AG08395 (cell line): ENCODE data around the gene CSTPP1.

Source experiments
- DNase-seq: peaks from one replicate; pipeline ENCODE4 v3.0.0; 2012; ENCODE audit warnings: mixed read lengths, low spot score

Gene CSTPP1

GRCh38 chr11:47161134-47161854 is 224.7 kb downstream of the CSTPP1 start:
- DNase-seq, result peak; percentile 88

GRCh38 chr11:47161890-47162289 is 225.3 kb downstream of the CSTPP1 start:
- DNase-seq, result no peak

GRCh38 chr11:47162426-47162825 is 225.9 kb downstream of the CSTPP1 start:
- DNase-seq, result no peak

GRCh38 chr11:47163193-47163592 is 226.6 kb downstream of the CSTPP1 start:
- no peak for DNase-seq

GRCh38 chr11:47163898-47164297 is 227.3 kb downstream of the CSTPP1 start:
- DNase-seq, result no peak

- DNase-seq, result no peak
Observed at GRCh38 chr11:47164321-47164720, 227.8 kb downstream of the CSTPP1 start.

- no peak for DNase-seq
Observed at GRCh38 chr11:47165253-47165840, 228.8 kb downstream of the CSTPP1 start.

- DNase-seq, result no peak
Observed at GRCh38 chr11:47166368-47166767, 229.8 kb downstream of the CSTPP1 start.

GRCh38 chr11:47171061-47171838 is 234.7 kb downstream of the CSTPP1 start:
- DNase-seq, result no peak

GRCh38 chr11:47171856-47172255 is 235.3 kb downstream of the CSTPP1 start:
- no peak for DNase-seq

GRCh38 chr11:47172740-47173336 is 236.3 kb downstream of the CSTPP1 start:
- DNase-seq, result no peak

- no peak for DNase-seq
Observed at GRCh38 chr11:47175746-47176327, 239.3 kb downstream of the CSTPP1 start.

- DNase-seq, result peak; percentile 100
Observed at GRCh38 chr11:47176328-47177228, 240.0 kb downstream of the CSTPP1 start, which contains the start of gene ARFGAP2. Gene ARFGAP2, minus strand, starts transcription at chr11:47176879. Its CDS starts 26 bp downstream, at chr11:47176853.

GRCh38 chr11:47177229-47177845 is 240.8 kb downstream of the CSTPP1 start:
- DNase-seq, result peak; percentile 81

GRCh38 chr11:47177846-47178245 is 241.3 kb downstream of the CSTPP1 start:
- no peak for DNase-seq

- DNase-seq, result no peak
Observed at GRCh38 chr11:47178316-47178715, 241.8 kb downstream of the CSTPP1 start.

- no peak for DNase-seq
Observed at GRCh38 chr11:47178737-47179654, 242.4 kb downstream of the CSTPP1 start.

GRCh38 chr11:47179655-47179991 is 243.1 kb downstream of the CSTPP1 start:
- peak; percentile 49 for DNase-seq

GRCh38 chr11:47180006-47180787 is 243.6 kb downstream of the CSTPP1 start:
- no peak for DNase-seq
